GM20431 (cell line): ENCODE results near the gene CMSS1.
"Not testable (repeated sequence)": the region's sequence is repeated elsewhere in the genome, so short reads cannot be mapped to it uniquely, and the experiment has no call there.

Experiments used
- in situ Hi-C: fragments of 300-500 bp; cut with MseI, MboI; formaldehyde crosslinking; loops from one replicate; pipeline ENCODE4 v1.15.0; 2020; ENCODE audit warnings: low sequenced_read_pairs; ENCODE audit not compliant: unreplicated experiment

Gene CMSS1

GRCh38 chr3:100087198-100087597 is 269.5 kb downstream of the CMSS1 start:
- in situ Hi-C loops, result no loop called here

DNA sequence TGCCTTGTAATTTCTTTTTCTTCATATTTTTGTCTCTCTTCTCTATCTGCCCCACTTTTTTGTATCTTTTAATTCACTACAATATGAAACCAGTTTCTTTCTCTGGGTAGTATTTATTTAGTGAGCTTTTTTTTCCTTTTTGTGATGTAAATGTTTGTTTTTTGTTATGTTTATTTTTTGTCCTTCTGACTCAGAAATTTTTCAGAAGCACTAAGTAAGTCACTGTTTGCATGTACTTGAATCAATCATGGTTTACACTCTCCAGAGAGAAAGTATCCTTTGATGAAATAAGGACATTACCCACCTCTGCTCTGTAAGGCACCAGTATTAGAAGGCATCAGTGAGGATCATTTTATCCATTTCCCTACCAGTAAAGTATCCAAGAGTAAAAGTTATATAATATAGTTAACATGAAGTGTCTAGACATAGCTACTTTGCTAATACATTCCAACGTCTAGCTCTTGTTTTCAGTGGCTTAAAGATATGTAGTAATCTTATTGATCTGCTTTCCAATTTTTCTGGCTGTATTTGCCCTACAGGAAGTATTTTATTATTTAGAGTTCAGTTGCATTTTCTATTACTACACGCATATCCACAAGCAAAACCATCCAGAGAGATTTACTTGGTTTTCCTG is 271.2 kb downstream of the CMSS1 start:
- in situ Hi-C loops, result no loop called here

- in situ Hi-C loops, result no loop called here
Measured at GRCh38 chr3:100089812-100090668, 272.4 kb downstream of the CMSS1 start.

DNA sequence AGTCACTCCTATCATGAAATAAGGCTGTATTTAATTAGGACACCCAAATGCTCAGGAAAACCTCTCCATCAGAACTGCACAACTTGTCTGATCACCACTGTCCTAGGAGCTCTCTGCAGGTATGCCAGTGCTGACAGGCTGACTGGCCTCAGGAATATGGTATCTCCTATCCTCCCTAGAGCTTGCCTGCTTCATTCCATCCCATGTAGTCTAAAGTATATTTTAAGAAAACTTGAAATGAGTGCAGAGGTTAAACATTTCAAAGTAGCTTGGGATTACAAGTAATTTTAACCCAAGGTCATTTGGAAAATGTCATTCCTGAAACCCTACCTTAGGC is 273.0 kb downstream of the CMSS1 start:
- in situ Hi-C loops, result no loop called here

GRCh38 chr3:100093831-100094230 is 276.2 kb downstream of the CMSS1 start:
- in situ Hi-C loops, result no loop called here

GRCh38 chr3:100096286-100096685 is 278.6 kb downstream of the CMSS1 start:
- in situ Hi-C loops, result not testable (repeated sequence)

DNA sequence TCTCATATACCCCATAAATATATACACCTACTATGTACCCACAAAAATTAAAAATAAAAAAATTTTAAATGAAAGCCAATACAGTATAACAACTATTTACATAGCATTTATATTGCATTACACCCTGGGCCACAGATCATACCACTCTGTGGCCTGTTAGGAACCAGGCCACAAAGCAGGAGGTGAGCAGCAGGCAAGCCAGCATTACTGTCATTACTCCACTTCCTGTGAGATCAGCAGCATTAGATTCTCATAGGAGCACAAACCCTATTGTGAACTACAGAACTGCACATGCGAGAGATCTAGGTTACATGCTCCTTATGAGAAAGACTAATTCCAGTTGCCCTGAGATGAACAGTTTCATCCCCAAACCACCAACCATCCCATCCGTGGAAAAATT is 279.2 kb downstream of the CMSS1 start:
- in situ Hi-C loops, result no loop called here

- in situ Hi-C loops, result no loop called here
Measured at GRCh38 chr3:100097919-100098783, 280.5 kb downstream of the CMSS1 start.

- in situ Hi-C loops, result no loop called here
Measured at GRCh38 chr3:100098784-100099070, 281.1 kb downstream of the CMSS1 start.

DNA sequence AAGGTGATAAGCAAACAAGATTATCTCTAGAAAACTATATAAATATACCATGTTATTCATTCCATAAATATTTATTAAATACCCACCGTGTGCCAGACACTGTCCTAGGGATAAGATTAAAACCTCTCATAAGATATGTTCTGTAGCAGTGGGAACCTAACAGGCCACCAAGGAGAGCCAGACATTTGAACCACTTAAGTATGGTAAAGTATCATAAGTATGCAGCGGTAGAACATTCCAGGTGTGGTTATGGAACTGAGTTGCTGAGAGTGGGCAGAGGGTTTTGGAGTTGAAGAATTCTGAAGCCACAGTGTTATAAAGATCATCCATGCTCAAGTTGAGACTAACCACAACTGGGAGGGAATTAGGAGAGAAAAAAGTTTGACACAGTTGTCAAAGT is 282.0 kb downstream of the CMSS1 start:
- in situ Hi-C loops, result no loop called here

- in situ Hi-C loops, result no loop called here
Measured at GRCh38 chr3:100100425-100100824, 282.8 kb downstream of the CMSS1 start.

- in situ Hi-C loops, result no loop called here
Measured at GRCh38 chr3:100102757-100103156, 285.1 kb downstream of the CMSS1 start.

DNA sequence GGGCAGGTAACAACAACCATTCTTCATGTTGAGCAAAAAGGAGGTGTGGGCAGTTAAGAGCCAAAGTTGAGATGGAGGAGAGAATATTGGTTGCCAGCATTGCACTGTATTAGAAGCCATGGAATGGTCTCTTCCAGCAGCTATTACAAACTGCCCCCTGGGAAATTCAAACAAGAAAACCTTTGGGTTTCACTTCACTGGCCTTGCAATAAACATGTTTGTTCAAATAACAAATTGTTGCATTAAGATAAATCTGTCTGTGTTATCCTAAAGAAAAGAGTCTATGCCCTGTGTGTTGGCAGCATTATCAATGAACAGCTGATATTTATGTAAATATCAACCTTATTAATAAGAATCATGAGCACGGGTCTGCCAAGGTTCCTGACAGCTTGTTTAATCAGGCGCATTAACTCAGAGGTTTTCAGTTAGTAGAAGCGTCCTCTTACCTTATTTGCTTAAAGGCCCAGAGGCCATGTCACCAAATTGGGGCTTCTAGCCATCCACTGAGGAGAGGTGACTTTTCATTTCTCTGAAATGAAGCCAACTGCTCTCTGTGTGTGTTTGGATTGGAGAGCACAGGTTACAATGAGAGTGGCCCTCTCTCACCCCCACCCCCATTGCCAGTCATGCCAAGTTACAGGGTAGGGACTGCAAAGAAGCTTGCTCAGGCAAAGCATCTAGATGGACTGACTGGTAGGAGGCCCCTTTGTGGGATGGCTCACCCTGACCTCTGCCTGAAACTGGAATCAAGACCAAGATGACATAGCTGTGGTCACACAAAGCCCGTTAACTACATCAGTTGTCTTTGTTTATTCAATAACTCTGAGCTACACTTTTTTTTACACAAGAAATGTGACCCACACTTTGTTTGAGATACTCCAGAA is 286.1 kb downstream of the CMSS1 start:
- in situ Hi-C loops, result no loop called here

DNA sequence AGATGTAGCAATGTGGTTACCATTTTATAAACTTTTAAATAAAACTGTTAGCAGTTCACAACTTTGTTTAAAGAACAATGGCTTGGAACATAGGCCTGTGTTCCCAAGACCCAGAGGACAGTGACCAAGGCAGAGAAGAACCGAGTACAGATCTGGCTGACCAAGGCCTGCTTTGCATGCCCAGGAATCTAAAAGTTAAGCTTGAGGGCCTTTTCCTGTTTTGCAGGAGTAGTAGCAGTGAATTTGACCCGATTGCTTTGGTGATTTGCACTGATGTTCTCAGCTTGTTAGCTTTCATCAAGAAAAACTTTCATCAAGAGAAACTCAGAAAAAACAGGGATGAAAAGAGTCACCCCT is 286.8 kb downstream of the CMSS1 start:
- in situ Hi-C loops, result no loop called here

DNA sequence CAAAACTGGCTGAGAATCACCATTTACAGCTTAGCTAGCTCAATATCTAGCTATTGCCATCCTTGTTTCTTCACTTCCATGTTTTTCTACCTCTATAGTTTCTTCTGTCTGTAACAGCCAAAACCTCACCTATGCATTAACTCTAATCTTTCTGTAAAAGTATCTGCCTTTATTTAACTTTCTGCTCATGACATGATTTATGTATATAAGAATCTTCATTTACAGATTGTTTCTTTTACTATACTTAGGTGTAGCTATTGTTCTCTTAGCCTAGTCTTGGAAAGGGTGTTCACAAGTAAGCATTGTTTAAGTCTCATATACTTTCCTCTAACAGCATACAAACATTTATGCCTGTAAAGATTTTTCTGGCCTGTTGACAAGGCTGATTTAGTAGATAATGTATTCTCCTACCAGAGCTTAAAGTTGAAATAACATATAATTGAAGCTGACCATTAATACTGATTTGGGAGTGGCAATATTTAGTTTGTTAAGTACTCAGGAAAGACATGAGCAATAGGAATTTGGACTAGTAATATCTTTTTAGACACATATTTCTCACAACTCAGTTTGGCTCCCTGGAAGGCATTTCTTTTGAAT is 287.3 kb downstream of the CMSS1 start:
- in situ Hi-C loops, result no loop called here

DNA sequence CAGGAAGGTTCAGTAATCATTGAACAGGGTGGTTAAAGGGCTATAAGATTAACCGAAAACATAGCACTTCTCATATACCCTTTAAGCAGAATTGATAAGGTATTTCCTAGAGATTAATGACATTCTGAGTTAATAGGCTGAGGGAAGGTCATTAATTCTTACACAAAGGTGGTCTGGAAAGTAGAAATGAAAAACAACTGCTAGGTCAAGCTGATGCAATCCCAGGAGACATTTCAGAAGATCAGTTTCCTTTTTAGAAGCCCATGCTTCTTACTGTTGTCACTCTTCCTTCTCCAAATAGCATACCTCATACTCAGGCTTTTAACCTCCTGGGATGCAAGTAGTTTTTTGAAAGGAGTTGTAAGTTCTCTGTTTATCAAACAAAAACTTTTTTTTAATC is 287.8 kb downstream of the CMSS1 start:
- in situ Hi-C loops, result no loop called here

DNA sequence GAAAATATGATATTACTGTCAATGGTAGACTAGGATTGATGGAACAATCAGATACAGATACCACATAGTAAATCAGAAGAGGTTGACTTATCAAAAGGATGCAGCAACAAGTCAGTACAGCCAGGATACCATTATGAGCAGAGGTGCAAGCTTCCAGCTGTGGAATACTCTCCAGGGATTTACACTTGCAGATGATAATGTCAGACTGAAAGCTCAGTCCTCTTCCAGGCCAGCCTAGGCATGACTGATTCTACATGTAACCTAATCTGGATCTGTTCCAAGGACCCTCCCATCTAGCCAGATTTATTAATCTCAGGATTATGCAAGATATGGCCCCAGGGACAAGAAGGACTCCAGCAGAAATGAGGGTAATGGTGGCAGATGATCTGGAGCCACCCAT is 288.4 kb downstream of the CMSS1 start:
- in situ Hi-C loops, result no loop called here

DNA sequence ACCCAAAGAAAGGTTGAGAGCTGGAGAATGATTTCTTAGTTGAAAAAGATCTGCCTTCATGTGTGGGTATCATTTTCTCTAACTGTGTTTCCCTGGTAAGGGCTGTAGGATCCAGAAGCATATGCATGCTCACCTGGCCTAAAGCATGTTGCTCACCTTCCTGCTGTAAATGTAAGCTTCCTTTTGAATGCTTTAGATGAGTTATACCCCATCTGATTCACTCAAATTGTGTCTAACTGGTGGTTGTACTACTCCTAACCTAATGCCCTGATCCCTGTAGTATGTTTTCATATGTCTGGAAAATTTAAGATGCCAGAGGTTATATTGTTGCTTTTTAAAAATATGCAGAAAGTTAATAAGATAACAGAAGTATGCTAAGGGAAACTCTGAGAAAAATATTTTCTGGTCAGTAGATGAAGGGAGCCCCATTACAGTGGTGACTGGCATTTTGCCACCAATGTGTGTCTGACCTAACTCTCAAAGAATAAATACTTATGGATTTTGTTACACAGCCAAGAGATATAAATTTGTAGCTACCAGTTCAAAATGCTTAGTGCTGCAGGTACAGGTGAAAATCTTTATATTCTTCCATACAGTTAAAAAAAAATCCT is 289.0 kb downstream of the CMSS1 start:
- in situ Hi-C loops, result no loop called here

DNA sequence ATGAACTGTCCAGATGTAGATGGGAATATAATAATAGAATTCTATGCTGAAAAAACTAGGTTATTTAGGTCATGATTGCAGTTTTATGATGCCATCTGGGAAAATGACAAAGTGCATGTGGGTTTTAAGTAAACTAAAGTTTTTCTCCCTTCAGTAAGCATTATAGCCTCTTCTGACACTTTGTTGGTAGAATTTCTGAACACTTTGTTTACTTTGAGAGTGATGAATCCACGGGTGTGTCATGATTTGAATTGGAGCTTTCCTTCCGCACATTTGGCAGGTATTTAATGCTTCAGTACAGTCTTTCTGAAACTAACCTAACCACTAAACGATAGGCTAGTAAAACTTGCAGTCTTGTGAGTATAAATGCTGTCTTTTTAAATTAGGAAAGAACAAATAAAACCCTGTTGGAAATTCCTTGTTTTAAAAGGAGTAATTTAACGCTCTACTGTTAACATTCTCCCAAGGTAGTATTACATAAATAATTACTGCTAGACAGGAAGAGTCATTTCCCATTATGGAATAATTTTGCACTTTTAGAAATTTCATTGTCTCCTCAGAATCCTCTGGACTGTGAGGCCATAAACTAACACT is 289.7 kb downstream of the CMSS1 start:
- in situ Hi-C loops, result no loop called here
